IPS DF 19.7 (cell line): ENCODE measurements around the gene CD1C.
"Not testable (repeated sequence)": the region's sequence is repeated elsewhere in the genome, so short reads cannot be mapped to it uniquely, and the experiment has no call there.

Experiments
- DNase-seq: peaks from one replicate; pipeline ENCODE4 v3.0.0-alpha.2; 2013; ENCODE audit warnings: low read depth, low spot score

The CD1C gene

DNA sequence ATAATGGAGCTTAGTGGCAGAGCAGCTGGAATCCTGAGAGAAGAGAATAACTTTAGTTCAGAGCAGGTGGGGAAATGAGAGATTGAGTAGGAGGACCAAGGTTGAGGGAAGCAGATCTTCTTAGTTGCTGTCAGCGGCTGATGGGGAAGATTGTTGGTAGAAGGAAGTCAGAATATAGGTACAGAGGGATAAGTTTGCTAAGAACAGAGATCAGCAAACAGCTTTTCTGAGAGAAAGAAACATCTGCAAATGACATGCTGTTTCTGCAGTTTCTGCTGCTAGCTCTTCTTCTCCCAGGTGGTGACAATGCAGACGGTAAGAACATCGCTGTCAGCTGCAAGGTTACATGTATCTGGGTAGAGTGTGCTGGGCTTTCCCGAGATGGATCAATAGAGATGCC is at the start of gene CD1C:
Gene CD1C, plus strand, starts transcription at position 113 of the 400 bp plus-strand sequence. Its CDS starts 142 bp downstream, at position 255.
- no peak for DNase-seq

DNA sequence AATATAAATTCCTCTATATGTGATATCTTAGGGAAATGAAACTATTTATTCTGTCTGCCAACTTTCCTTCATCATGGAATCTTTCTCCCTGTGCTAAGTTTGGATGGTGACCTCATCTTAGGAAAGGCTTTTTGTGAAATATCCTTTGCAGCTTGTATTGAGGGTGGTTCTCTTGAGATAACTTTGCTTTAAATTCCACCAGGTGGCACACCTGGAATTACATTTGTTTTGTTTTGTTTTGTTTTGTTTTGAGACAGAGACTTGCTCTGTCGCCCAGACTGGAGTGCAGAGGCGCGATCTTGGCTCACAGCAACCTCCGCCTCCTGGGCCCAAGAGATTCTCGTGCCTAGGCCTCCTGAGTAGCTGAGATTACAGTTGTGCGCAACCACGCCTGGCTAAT is 43.1 kb upstream of the CD1C start:
- DNase-seq: no peak

DNA sequence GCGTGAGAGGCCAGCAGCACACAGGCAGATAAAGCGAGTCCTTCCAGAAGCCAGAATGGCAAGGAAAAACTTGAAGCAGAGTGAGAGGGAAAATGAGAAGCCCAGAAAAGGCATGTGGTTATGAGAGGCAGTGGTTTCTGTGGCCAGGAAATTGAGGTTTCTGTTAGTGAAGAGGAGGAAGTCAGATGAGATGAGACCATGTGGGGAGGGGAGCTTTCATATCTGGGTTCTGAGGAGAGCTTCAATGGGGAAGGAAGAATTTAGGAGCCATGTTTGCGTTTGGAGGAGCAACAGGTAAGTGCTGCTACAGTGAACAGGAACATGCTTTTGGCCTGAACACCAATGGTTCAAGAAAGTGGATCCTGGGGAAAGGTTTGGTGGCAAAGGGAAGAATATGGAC is 41.6 kb upstream of the CD1C start:
- no peak for DNase-seq

DNA sequence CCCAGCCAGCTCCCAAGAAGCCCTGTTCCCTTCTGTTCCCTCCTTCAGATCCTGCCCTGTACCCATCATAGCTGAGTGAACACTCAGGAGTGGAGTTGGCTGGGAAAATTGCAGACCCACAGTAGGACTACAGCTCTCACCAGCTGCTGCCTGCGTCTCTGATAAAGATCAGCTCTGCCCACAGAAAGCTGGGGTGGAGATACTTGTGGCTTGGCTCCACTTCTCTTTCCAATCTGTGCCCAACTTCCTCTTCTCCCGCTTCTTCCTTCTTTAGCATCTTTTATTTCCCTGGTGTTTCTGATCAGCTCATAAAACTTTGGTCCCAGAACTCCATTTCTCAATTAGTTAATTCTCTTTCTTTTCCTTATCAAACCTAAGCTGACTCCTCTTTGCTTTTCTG is 41.0 kb upstream of the CD1C start:
- no peak for DNase-seq

DNA sequence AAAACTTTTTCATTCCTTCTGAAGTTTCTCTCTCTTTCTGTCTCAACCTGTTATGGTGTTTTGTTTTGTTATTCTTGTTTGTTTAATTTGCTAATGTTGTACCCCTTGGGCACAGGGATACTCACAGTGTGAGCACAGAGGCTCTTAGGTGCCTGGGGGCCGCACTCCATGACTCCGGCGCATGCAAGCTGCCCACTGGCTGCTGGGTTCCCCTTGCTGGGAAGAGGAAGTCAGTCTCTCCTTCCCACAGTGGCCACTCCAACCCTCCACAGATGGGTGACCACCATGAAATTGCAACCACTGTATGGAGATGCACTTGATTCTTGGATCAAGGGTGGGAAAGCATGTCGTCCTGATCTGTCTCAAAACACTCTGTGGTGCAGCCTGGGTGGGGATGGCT is 40.1 kb upstream of the CD1C start:
- no peak for DNase-seq

DNA sequence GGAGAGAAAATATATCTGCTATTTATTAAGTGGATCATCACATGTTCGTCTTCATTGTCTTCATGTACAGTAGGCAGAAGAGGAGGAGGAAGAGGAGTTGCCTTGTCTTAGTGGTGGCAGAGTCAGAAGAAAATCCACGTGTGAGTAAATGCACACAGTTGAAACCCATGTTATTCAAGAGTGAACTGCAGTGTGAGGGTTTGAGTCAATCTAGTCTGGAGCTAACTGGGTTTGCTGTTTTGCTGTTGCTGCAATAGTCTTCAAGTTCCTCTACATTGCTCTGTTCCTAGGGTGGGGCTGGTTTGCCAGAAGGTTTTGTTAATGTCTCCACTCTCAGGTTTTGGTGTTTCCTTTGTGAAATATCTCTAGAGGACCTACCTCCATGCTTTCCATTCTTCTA is 38.6 kb upstream of the CD1C start:
- DNase-seq: no peak

DNA sequence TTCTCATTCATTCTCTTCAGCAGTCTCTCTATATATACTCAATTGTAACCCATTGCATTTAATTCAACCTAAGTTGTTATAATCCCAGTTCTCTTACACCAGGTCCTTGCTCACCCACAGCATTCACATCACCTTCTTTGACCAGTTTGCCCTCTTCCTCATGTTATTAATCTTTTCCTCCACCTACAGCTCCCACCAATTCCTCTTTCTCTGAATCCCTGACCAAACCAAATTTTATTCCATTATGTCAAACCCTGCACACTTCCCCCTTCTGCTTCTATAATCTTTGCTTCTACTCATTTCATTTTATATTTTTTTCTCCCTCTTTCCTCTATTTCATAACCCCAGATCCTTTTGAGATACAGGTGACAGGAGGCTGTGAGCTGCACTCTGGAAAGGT is 34.1 kb upstream of the CD1C start:
- DNase-seq: no peak

DNA sequence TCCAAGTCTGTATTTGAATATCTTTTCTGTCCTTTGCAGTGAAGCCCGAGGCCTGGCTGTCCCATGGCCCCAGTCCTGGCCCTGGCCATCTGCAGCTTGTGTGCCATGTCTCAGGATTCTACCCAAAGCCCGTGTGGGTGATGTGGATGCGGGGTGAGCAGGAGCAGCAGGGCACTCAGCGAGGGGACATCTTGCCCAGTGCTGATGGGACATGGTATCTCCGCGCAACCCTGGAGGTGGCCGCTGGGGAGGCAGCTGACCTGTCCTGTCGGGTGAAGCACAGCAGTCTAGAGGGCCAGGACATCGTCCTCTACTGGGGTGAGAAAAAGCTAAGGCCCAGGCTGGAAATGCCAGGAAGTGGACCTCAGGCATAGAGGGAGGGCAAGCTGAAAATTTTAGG is 33.0 kb upstream of the CD1C start:
- not testable (repeated sequence) for DNase-seq

DNA sequence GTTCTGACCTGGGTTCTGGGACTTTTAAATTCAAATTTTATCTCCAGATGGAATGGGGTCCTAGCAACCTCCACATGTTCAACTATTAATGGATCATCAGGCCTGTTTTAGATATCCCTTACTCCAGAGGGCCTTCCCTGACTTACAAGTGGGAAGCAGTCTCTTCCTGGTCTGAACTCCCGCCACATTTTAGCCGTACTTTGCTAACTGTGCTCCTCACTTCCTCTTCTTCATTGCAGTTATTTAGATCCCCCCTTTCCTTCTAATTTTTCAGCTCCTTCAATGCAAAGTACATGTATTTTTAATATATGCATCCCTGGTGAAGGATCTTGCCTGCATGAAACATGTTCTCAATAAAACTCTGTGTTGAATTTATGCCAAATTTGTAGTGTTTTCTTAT is 31.8 kb upstream of the CD1C start:
- DNase-seq: no peak

DNA sequence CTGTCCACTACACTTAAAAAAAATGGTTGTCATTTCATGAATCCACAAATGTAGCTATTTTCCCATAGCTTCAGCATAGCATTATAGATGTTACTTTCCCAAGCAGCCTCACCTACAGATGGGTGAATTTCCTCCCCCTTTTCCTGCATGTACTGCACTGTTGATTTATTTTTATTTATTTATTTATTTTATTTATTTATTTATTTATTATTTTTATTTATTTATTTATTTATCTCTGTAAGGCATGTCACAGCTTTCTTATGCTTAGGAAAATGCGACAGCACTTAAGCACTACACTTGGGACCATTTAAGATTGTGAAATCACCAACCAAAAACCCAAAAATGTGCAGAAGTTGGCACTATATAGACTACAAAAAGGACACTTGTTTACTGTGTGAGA is 30.6 kb upstream of the CD1C start:
- no peak for DNase-seq

DNA sequence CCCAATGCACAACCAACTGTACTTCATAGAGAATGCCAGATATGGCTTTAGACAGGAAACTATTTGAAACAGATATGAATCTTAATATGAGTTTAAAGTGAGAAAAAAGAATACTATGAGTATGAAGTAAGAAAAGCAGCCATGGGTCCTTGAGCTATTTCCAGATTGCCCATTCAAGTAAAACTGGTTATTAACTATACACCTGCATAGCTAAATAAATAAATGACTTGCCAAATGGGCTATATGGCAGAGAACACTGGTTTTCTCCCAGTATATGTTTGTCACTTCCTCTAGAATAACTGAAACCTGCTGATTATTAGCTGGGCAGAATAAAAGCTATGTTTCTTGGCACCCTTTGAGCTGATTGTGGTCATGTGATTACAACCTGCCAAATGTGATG is 17.0 kb upstream of the CD1C start:
- no peak for DNase-seq

DNA sequence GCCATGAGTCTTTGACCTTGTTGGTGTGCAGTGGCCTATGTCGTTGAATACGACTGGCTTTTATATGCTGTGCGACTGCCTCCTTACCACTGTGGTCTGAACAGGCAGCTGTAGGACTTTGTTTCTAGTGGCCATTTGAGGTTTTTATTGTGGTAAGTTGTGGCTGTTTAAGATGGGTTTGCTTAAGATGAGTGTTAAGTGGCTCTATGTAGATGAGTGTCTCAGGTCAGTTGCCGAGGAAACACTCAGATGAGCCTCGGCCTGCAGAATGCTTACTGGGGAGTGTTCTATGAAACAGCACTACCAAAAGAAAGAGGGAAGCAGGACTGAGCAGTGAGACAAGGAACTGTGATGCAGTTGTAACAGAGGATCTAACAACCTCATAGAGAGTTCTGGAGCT is 14.9 kb upstream of the CD1C start:
- DNase-seq: no peak

DNA sequence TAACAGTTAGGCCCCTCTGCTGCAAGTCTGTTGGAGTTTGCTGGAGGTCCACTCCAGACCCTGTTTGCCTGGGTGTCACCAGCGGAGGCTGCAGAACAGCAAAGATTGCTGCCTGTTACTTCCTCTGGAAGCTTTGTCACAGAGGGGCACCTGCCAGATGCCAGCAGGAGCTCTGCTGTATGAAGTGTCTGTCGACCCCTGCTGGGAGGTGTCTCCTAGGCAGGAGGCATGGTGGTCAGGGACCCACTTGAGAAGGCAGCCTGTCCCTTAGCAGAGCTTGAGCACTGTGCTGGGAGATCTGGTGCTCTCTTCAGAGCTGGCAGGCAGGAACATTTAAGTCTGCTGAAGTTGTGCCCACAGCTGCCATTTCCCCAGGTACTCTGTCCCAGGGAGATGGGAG is 7.3 kb upstream of the CD1C start:
- DNase-seq: not testable (repeated sequence)

DNA sequence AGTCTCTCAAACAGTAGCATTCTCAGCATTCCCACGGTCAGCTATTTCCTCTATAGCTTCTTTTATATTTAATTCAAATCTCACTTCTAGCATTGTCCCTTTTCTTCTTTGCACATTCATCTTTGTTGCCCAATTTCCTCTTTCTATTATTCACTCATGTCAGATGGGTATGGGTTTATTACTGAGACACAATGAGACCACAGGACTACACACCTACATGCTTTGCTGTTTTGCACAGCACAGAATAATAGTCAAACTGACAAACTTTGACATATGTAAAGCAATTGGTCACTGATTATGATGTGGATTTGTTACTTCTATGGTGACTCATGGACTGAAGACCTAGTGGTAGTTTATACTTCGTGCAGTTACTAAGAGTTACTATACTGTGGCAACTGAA is 5.8 kb upstream of the CD1C start:
- DNase-seq: no peak

DNA sequence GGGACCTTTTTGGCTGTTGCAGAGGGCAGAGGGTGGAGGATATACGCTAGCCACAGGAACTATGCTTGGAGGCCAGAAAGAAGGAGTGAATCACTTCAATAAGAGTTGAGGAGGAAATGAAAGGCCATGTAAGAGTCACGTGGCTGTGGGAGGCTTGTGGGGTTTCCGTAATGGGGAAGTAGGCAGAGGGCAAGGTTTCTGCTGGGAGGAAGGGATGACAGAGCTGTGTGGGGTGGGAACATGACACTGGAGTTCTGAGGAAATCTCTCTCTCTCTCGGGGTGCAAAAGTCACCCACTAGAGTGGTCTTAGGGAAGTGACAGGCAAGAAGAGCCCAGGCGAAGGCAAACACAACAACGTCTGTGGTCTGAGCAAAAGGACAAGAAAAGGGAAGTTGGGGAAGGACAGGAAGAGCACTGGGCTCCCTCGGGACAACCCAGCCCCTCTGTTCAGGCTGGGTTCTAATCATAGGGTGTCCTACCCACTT is 3.9 kb upstream of the CD1C start:
- DNase-seq: no peak

DNA sequence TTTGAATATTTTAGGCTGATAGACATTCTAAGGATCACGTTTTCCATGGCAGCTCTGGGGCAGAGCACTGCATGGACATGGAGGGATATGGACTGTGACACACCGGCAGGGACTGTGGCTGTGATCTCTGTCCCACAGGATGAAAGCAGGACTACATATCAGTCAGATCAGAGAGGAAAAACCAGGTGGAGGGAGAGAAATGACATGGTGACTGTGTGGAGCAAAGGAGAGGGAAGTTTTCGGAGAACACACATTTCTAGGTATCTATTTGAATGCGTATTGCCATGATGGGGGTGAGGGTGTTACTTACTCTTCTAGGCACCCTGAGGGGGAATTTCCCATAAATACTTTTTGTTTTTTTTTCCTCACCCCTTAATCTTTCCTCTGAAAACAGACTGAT is 3.2 kb upstream of the CD1C start:
- no peak for DNase-seq

DNA sequence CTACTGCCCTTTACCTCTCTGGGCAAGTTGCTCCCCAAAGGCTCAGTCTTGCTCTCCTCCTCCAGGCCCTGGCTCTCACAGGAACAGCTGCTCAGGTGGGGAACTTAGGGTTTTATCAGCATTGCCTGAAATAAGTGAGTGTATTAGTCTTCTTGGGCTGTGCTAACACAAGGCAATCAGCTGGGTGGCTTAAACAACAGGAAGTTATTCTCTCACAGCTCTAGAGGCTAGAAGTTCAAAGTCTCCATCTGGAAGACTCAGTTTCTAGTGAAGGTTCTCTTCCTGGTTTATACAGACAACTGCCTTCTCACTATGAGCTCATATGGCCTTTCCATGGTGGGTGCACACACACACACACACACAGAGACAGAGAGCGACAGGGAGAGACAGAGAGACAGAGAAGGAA is 2.8 kb upstream of the CD1C start:
- no peak for DNase-seq

DNA sequence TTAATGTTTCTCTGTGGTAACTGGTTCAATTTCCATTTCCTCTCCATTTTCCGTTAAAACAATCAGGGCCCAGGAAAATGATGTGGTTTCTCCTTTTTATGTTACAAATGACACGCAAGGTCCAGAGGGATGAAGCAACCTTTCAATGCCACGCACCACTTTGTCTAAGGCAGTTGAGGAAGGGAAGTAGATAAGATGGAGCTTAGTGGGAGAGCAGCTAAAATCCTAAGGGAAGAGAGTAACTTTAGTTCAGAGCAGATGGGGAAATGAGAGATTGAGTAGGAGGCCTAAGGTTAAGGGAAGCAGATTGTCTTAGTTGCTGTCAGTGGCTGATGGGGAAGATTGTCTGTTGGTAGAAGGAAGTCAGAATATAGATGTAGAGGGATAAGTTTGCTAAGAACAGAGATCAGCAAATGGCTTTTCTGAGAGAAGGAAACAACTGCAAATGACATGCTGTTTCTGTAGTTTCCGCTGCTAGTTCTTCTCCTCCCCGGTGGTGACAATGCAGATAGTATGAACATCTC is 660 bp downstream of the CD1C start:
- no peak for DNase-seq

DNA sequence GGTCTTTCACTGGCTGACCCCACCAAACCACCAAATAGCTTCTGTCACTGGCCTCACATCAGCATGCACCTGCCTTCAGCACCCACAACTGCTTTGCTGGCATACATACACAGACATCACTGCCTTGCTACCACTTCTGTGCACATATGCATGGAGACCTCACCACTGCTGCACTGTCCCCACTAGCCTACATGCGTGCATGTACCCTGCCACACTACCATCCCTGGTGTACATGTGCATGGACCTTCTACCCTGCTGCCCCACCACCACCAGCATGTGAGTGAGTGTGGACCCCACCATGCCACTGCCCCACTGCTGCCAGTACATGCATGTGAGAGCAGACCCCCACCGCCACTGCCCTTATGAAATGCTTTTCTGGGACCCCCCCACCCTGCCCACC is 6.1 kb downstream of the CD1C start:
- no peak for DNase-seq

DNA sequence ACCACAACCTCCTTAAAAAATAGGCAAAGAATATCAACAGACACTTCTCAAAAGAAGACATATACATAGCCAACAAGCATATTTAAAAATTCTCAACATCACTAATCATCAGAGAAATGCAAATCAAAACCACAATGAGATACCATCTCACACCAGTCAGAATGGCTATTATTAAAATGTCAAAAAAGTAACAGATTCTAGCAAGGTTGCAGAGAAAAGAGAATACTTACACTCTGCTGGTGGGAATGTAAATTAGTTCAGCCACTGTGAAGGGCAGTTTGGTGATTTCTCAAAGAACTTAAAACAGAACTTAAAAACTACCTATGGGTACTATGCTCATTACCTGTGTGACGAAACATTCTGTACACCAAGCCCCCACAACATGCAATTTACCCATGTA is 20.9 kb downstream of the CD1C start:
- no peak for DNase-seq

DNA sequence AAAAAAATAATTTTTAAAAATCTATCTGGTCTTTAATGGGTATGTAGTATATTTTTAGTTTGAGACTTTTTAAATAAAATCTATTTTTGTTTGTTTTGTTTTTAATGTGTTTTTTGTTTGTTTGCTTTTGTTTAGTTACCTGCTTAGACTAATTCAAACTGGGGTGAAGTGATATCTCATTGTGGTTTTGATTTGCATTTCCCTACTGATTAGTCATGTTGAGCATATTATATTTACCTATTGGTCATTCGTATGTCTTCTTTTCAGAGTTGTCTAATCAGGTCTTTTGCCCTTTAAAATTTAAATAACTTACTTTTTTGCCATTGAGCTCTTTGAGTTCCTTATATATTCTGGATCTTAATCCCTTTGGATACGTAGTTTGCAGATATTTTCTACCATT is 21.3 kb downstream of the CD1C start:
- no peak for DNase-seq

DNA sequence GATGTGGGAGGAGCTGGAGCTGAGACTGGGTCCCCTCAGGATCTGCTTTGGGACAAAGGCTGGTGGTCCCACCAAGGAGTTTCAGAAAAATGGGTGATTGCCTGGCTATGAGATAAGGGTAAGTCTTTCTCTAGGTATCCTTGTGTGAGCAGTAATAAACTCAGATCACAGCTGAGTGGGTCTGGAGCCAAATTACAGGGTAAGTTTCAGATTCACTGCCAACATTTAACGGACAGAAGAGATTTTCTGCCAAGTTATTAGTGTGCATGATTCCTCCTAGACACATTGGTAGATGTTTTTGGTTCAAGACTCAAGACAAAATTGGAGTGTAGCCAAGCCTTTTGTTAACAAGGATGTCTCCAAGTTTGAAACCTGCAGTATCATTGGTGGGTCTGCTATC is 34.1 kb downstream of the CD1C start:
- no peak for DNase-seq

DNA sequence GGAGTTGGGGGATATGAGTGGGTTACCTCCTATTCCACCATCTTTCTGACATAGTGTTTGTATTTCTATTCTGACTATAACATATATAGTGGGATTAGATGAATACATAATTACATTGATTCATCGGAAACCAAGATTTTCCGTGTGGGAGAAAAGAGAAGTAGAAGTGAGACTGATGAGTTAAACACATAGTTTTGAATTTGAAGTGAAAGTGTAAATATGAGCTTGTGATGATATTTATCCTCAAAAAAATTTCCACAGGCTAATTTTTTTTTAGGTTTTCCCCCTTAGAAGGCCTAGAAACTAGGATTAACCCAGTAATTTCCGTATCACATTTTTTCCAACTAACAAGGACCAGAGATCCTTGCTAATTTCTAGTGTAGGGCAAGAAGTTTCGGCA is 34.7 kb downstream of the CD1C start:
- no peak for DNase-seq

DNA sequence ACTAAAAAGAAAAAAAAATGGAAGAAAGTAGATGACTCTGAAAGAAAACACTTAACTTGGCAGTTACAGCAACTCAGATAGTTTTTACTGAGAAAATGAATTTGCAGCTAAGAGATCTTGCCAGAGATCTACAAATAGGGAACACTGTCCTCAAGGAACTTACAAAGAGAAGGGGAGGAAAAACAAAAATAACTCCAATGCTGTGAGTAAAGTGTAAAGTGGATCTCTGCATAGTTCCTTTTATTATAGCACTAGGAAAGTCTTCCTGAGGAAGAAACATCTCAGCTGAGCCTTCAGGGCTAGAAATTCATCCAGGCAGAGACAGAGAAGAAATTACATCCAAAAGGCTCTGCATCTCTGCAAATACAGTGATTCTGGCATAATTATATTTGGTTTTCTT is 37.8 kb downstream of the CD1C start:
- DNase-seq: no peak

DNA sequence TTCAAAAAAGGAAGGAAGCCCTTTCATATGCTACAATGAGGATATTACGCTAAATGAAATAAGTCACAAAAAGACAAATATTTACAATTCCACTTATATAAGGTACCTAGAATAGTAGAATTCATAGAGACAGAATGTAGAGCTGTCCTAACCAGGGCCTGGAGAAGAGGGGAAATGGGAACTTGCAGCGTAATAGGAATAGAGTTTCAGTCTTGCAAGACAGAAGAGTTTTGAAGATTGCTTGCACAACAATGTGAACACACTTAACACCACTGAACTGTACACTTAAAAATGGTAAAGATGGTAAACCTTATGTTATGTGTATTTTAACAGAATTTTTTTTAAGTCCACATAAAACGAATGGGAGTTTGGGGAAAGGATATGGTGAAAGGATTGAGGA is 38.7 kb downstream of the CD1C start:
- no peak for DNase-seq
